Activated naive CD4-positive, alpha-beta T cell treated with anti-CD3 and anti-CD28 coated beads, Interleukin-2, amount 50 U/mL, for 16 hours (primary cell): ENCODE results near the gene TGM5.
"Not testable (repeated sequence)": the region's sequence is repeated elsewhere in the genome, so short reads cannot be mapped to it uniquely, and the experiment has no call there.

Source experiments
- DNase-seq: peaks from one replicate; pipeline ENCODE4 v3.0.0-alpha.2; 2020

TGM5 gene

DNA sequence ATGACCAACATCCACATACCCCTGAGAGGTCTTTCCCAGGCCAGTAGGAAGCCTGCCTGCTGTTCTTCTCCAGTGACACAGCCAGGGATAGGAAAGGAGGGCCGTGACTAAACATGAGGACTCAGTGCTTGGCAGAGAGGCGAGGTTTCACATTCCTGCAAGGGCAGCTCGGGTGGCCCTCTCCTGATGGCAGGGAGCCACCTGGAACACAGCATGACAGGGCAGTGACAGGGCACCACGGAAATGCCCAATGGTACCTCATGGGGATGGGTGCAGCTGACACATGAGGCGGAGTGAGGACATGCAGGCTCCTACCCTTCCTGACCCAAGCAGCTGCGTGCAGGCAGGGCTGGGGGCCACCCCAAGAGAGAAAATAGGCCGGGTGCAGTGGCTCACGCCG, 7.4 kb upstream of the TGM5 start:
- no peak for DNase-seq

DNA sequence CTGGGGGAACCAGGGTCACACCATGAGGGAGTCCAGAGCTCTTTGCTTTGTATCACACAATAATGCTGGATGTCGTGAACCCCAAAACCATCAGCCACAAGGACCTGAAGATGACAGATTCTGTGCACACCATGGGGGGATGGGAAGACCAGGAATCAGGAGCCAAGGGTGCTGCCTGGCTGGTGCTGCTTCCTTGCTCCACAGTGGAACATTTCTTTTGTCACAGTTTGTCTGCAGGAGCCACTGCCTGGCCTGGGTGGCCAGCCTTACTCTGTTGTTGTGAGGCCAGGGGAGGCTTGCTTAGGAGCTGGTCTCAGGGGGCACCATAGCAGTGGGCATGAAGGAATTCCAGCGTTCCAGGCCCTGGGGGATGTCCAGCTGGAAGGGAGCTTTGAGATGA, 6.5 kb upstream of the TGM5 start:
- no peak for DNase-seq

GRCh38 chr15:43271908-43272307, 5.2 kb upstream of the TGM5 start:
- not testable (repeated sequence) for DNase-seq

- DNase-seq = no peak
Measured at GRCh38 chr15:43270676-43271306, 4.1 kb upstream of the TGM5 start.

DNA sequence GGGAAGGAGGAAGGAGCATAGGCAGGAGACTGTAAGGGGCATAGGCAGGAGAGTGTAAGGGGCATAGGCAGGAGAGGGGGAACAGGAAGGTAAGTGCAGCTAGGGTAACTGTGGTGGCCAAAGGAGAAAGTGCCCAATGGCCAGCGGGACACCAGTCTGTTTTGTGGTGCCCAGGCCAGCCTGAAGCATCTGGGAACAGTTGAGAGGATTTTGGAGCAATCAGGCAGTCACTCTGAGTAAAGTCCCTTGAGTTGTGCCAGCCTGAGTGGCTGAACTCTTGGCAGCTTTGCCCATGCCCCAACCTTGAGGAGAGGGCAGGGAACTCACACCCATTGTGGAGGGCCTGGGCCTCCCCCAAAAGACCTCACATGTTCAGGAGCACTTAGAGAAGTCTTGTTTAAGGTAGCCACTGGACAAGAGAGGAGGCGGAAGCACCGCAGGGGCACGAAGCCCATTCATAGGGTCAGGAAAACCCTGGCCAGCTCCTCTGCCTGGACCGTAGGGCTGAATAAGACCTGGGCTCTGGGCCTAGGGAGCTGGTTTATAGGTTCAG, 3.5 kb upstream of the TGM5 start:
- DNase-seq = no peak

- DNase-seq = no peak
Measured at GRCh38 chr15:43268111-43269105, 1.7 kb upstream of the TGM5 start.

- DNase-seq = no peak
Measured at GRCh38 chr15:43267439-43267838, 711 bp upstream of the TGM5 start.

DNA sequence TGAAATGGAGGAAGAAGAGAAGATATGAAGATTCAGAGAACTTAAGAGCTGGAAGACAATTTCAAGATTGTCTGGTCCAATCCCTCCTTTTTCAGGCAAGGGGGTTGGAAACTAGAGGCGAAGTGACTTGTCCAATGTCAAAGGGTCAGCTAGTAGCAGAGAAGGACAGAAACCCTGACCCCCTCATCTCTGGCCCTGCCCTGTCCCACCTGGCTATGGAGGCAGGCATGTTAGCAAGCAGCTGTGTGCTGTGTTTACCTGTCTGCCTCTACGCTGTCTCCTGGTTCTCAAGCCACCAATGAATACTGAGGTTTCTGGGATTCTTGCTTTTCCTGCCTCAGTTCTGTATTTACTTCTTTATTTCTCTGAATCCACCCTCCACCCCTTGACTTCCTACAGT, 342 bp downstream of the TGM5 start:
- DNase-seq = no peak

DNA sequence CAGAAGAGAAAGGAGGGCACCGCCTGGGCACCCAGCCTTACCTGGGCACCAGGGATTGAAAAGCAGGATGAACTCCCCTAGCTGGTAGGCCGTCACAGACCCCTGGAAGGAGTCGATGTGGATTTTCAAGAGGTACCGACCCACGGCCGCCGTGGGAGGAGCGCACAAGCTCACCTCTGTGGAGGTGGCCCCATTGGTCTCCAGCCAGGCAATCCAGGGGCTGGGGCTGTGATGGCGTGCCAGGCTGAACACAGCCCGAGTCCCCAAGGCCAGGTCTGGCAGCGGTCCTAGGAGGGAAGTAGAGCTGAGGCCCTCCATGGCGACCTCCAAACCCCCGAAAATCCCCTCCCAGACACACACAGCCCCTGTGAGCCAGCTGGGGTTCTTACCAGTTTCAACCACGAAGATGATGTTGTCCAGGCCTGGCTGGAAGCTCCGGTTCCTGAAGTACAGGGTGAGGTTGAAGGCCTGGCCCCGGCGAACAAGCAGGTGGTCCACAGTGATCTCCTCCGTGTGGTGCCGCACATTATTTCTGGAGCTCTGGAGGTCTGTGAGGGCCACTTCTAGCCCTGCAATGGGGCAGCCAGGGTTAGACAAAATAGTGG, 6.6 kb downstream of the TGM5 start:
- no peak for DNase-seq

- no peak for DNase-seq
Measured at GRCh38 chr15:43258781-43259180, 7.9 kb downstream of the TGM5 start.

DNA sequence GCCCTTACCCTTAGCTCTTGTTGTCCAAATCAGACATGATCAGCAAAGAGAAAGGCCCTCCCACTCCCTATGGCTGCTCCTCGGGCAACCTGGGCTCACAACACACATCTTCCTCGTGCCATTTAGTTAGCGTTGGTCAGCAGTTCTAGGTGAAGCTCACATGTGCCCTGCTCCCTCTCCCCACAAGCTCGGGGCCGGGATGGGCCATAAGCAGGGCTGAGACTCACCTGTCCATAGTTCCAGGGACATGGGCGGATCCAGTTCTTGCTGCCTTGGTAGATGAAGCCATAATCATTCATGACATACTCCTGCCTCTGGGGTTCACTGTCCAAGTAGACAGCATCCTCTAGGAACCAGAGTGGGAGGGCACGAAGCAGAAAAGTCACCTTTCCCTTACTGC, 10.4 kb downstream of the TGM5 start:
- DNase-seq = no peak

- DNase-seq = no peak
Measured at GRCh38 chr15:43255376-43255775, 11.4 kb downstream of the TGM5 start.

- no peak for DNase-seq
Measured at GRCh38 chr15:43253431-43254403, 13.0 kb downstream of the TGM5 start.

GRCh38 chr15:43251871-43252250, 14.9 kb downstream of the TGM5 start:
- DNase-seq = no peak

DNA sequence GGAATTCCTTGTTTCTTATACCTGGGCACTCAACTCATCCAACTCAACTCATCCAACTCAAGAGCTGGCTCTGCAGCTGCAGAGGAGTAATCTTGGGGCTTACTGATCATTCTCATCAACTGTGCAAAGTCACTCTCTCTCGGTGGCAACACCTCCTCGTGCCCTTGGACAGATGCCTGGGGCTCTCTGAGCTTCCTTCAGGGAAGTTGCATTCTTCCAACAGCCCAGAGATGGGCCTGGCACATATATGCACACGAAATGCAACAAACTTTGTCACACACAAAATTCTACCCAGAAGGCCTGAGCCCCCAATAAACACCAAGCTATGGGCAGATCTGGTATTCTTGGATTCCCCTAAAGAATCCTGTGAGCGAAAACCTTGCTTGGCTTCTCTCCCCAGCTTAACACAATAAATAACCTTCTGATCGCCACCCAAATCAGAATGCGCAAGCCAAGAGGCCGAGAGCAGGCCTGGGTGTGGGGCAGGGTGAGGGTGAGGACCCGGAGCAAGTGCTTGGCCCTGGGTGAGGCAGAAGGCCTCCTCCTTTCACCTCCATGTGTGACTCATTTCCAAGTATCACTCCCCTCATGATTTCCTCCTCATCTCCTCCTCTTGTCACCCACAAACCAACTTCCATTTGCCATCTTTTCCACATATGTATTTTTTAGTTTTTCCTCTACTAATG, 15.4 kb downstream of the TGM5 start:
- DNase-seq = no peak

- no peak for DNase-seq
Measured at GRCh38 chr15:43250785-43251184, 15.9 kb downstream of the TGM5 start.

DNA sequence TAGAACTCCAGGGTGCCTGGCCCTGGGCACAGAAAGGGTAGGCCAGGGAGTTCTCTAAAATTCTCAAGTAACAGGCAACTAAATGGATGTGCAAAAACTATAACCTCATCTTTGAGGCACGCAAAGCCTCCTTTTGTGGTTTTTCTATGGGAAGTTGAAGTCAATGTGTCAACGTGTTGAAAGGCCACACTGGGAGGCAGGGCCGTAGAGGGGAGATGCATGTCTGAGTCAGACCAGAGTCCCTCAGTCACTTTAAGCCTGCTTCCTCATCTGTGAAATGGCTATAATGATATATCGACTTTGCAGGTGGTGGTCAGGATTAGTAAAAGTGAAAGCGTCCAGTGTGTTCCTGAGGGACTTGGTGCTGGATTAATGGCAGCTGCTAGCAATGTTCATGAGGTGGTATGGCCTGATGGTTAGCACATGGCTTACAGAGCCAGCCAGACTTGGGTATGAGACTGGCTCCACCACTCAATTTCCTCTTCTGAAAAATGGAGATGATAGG, 17.0 kb downstream of the TGM5 start:
- DNase-seq = no peak

GRCh38 chr15:43249236-43249635, 17.5 kb downstream of the TGM5 start:
- DNase-seq = no peak

DNA sequence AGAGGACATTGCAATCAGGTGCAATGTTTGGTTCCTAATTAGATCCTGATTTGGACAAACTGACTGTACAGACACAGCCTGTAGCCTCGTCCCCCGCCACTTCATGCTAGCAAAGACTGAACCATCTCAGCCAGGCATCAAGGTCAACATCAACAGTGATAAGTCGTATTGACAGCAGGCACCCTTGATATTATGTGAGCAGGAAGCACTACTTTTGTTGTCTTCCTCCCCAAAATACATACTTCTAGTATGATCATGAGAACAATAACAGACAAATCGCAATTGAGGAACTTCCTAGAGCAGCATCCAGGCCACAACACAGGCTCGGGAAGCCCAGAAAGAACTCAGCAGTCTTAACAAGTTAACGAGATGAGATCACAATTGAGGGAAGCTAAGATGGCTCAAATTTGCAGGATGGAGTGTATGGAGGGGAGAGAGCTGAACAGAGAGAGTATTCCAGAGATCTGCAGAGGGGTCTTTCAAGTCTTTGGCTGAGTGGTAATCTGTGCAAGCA, 20.4 kb downstream of the TGM5 start:
- DNase-seq = no peak

DNA sequence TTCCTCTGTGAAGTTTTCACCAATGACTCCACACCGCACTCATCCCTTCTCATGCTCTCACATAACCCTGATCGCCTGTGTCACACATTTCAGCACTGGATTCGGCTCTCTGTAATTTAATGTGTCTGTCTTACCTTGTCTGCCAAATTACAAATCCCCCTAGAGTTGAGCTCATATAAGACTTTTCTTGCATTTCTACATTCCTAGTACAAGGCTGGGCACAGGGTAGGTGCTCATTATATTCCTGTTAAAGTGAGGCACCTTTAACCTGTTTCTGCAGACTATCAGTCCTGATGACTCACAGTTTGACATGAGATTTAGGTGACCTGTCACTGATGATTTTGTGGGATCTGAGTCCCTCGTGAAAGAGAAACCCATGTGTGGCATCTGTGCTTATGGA, 22.6 kb downstream of the TGM5 start:
- DNase-seq = no peak

DNA sequence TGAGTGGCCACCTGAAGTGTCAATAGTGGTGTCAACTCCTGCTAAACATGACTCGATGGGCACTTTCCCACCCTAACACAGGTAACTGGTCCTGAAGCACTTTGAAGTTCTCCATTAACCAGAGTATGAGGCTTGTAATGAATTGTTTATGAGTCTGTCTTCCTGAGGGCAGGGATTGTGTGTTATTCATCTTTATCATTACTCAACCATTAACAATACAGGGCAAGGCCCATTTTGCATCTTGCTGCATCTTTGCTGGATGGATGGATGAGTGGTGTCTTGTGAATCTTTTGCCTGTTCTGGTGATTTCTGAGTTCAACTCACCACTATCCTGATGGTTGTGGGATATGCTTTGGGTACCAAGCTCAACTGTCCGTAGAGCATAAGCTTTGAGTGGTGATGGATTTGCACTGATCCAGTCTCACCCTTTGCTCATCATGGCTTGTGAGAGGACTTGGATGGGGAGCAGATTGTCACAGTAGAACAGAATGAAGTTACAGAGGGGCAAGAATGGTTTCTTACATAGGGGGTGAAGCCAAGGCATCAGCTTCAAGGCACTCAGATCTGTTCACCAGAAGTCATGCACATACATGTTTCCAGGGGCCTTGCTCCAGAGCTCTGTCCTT, 23.6 kb downstream of the TGM5 start:
- no peak for DNase-seq
